ENCODE results near the gene RNF144B.
A peak's percentile ranks its signal among the peaks of the same experiment; 100 is the strongest.

The RNF144B gene

GRCh38 chr6:18491308-18492045 lies 104.3 kb downstream of the RNF144B start:
- peaks cover under 1% of the 10 kb centered on the region for H3K4me1 Mint-ChIP-seq (ENCODE audit: low read depth)

GRCh38 chr6:18492972-18493371 lies 105.8 kb downstream of the RNF144B start:
- no peak overlapping the region for H3K27ac Mint-ChIP-seq
- H3K27me3 Mint-ChIP-seq = peaks cover 3% of the 10 kb centered on the region
- H3K4me3 Mint-ChIP-seq = no peak overlapping the region
- no peaks in the 10 kb centered on the region for H3K4me1 Mint-ChIP-seq (ENCODE audit: low read depth)
- no peaks in the 10 kb centered on the region for H3K9me3 Mint-ChIP-seq
- no peaks in the 10 kb centered on the region for H3K36me3 Mint-ChIP-seq (ENCODE audit: low read depth)

More at GRCh38 chr6:18491308-18492045, 104.3 kb downstream of the RNF144B start:
- Mint-ChIP-seq H3K27me3 (peaks cover 3% of the 10 kb centered on the region), H3K36me3 (ENCODE audit: low read depth) (no peaks in the 10 kb centered on the region), H3K27ac (no peak overlapping the region), H3K4me3 (no peak overlapping the region), H3K9me3 (no peaks in the 10 kb centered on the region)

GRCh38 chr6:18493382-18493891 lies 106.3 kb downstream of the RNF144B start:
- Mint-ChIP-seq H3K36me3 (ENCODE audit: low read depth) (no peaks in the 10 kb centered on the region), H3K27me3 (peaks cover 3% of the 10 kb centered on the region), H3K4me3 (no peak overlapping the region), H3K27ac (no peak overlapping the region), H3K4me1 (ENCODE audit: low read depth) (no peaks in the 10 kb centered on the region), H3K9me3 (no peaks in the 10 kb centered on the region)

GRCh38 chr6:18493925-18494324 lies 106.8 kb downstream of the RNF144B start:
- no peak overlapping the region for H3K27ac Mint-ChIP-seq
- H3K9me3 Mint-ChIP-seq = no peaks in the 10 kb centered on the region
- H3K4me3 Mint-ChIP-seq = no peak overlapping the region
- peaks cover 3% of the 10 kb centered on the region for H3K27me3 Mint-ChIP-seq
- no peaks in the 10 kb centered on the region for H3K36me3 Mint-ChIP-seq (ENCODE audit: low read depth)
- no peaks in the 10 kb centered on the region for H3K4me1 Mint-ChIP-seq (ENCODE audit: low read depth)

DNA sequence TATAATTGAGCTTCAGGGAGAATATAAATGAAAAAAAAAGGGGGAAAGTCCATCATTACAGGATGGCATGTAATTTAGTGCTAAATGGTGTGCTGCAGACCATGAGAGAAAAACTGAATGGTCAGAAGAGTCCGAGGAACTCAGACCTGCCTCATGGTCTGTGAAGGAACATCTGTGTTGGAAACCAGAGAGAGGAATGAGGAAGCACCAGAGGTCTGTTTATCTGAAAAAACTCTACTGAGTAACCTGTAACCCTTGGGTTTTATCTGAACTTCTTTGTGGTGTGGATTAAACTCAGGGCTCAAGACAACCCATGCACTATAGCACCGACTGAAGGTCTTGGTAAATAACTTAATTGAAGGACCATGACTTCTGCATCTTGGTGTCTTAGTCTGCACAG lies 108.1 kb downstream of the RNF144B start:
- Mint-ChIP-seq H3K27me3 (peaks cover 3% of the 10 kb centered on the region), H3K36me3 (ENCODE audit: low read depth) (no peaks in the 10 kb centered on the region), H3K4me1 (ENCODE audit: low read depth) (no peaks in the 10 kb centered on the region), H3K27ac (no peak overlapping the region), H3K4me3 (no peak overlapping the region), H3K9me3 (no peaks in the 10 kb centered on the region)

DNA sequence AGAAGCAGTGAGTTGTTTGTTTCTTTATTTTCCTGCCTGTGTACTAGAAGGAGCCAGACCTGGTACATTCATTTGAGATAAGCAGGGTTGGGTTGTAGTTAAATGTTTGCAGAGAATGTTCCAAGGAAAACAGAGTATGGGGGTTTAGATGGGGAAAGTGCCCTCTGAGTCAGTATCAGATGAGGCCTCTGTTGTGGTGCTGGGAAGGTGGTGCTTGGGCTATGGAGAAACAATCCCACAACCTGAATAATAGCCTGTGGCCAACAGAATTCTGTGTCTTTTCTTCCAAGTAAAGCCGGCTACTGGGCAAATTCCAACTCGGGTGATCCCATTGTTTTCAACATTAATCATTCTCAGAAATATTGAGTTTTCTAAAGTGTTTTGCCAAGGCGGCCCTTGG lies 109.3 kb downstream of the RNF144B start:
- peaks cover 2% of the 10 kb centered on the region for H3K4me1 Mint-ChIP-seq (ENCODE audit: low read depth)
- H3K4me3 Mint-ChIP-seq = no peak overlapping the region
- no peak overlapping the region for H3K27ac Mint-ChIP-seq
- H3K9me3 Mint-ChIP-seq = no peaks in the 10 kb centered on the region
- peaks cover 3% of the 10 kb centered on the region for H3K27me3 Mint-ChIP-seq
- no peaks in the 10 kb centered on the region for H3K36me3 Mint-ChIP-seq (ENCODE audit: low read depth)

DNA sequence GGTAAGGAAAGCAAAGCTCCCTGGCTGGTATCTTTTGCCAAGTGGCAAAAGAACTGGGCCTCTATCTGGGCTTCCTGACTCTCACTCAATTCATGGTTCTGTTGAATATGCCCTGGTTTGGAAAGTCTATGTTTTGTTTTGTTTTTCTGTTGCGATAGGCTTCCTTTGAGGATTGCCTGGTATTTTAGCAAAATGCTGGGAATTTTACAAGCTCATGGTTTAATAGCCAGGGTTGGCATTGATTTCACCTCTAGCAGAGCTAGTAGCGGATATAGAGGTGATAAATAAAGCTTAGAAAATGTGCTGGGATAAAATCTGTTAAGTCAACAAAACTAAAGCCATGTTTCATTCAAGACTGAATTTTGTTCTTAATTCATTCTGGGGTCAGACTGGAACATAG lies 109.9 kb downstream of the RNF144B start:
- no peak overlapping the region for H3K27ac Mint-ChIP-seq
- H3K4me1 Mint-ChIP-seq (ENCODE audit: low read depth) = peaks cover 7% of the 10 kb centered on the region
- H3K36me3 Mint-ChIP-seq (ENCODE audit: low read depth) = no peaks in the 10 kb centered on the region
- no peaks in the 10 kb centered on the region for H3K9me3 Mint-ChIP-seq
- H3K27me3 Mint-ChIP-seq = peaks cover 3% of the 10 kb centered on the region
- H3K4me3 Mint-ChIP-seq = no peak overlapping the region

- Mint-ChIP-seq H3K4me1 (ENCODE audit: low read depth) (peaks cover 8% of the 10 kb centered on the region), H3K4me3 (no peak overlapping the region), H3K27ac (no peak overlapping the region), H3K36me3 (ENCODE audit: low read depth) (no peaks in the 10 kb centered on the region), H3K27me3 (peaks cover 3% of the 10 kb centered on the region), H3K9me3 (no peaks in the 10 kb centered on the region)
Observed at GRCh38 chr6:18498408-18498807, 111.3 kb downstream of the RNF144B start.

- Mint-ChIP-seq H3K27me3 (no peaks in the 10 kb centered on the region), H3K9me3 (no peaks in the 10 kb centered on the region), H3K4me1 (ENCODE audit: low read depth) (peaks cover 8% of the 10 kb centered on the region), H3K36me3 (ENCODE audit: low read depth) (no peaks in the 10 kb centered on the region), H3K27ac (peak overlapping the region; percentile 68), H3K4me3 (peak overlapping the region; percentile 32)
Observed at GRCh38 chr6:18500921-18501662, 113.9 kb downstream of the RNF144B start.

GRCh38 chr6:18501663-18502013 lies 114.5 kb downstream of the RNF144B start:
- H3K9me3 Mint-ChIP-seq = no peaks in the 10 kb centered on the region
- H3K27me3 Mint-ChIP-seq = no peaks in the 10 kb centered on the region
- H3K36me3 Mint-ChIP-seq (ENCODE audit: low read depth) = no peaks in the 10 kb centered on the region
- H3K4me3 Mint-ChIP-seq = peak overlapping the region; percentile 32
- H3K27ac Mint-ChIP-seq = peak overlapping the region; percentile 68
- peaks cover 8% of the 10 kb centered on the region for H3K4me1 Mint-ChIP-seq (ENCODE audit: low read depth)

DNA sequence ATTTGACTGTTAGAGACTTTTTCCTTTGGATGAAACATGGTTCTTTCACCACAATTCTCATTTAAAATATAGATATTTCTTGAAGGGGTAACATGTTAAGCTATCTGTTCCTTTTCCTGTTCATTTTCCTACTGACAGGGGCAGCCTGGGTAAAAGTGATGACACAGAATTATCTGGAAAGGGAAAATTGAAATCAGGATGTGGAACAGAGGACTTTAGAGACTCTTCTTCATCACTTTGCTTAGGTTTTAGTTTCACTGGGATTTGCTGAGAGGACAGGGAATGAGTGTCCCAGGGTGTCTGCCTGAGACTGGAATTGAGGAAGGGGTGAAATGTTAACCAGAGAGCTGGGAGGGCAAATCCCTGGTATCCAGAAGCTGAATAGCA lies 116.0 kb downstream of the RNF144B start:
- H3K9me3 Mint-ChIP-seq = no peaks in the 10 kb centered on the region
- H3K27ac Mint-ChIP-seq = no peak overlapping the region
- H3K36me3 Mint-ChIP-seq (ENCODE audit: low read depth) = no peaks in the 10 kb centered on the region
- no peaks in the 10 kb centered on the region for H3K27me3 Mint-ChIP-seq
- H3K4me3 Mint-ChIP-seq = no peak overlapping the region
- peaks cover 8% of the 10 kb centered on the region for H3K4me1 Mint-ChIP-seq (ENCODE audit: low read depth)

- peaks cover 12% of the 10 kb centered on the region for H3K4me1 Mint-ChIP-seq (ENCODE audit: low read depth)
- H3K27ac Mint-ChIP-seq = no peak overlapping the region
- no peaks in the 10 kb centered on the region for H3K36me3 Mint-ChIP-seq (ENCODE audit: low read depth)
- no peak overlapping the region for H3K4me3 Mint-ChIP-seq
- H3K9me3 Mint-ChIP-seq = no peaks in the 10 kb centered on the region
- H3K27me3 Mint-ChIP-seq = no peaks in the 10 kb centered on the region
Observed at GRCh38 chr6:18503593-18504231, 116.6 kb downstream of the RNF144B start.

- no peak overlapping the region for H3K27ac Mint-ChIP-seq
- no peaks in the 10 kb centered on the region for H3K27me3 Mint-ChIP-seq
- H3K36me3 Mint-ChIP-seq (ENCODE audit: low read depth) = no peaks in the 10 kb centered on the region
- H3K9me3 Mint-ChIP-seq = no peaks in the 10 kb centered on the region
- peaks cover 13% of the 10 kb centered on the region for H3K4me1 Mint-ChIP-seq (ENCODE audit: low read depth)
- H3K4me3 Mint-ChIP-seq = no peak overlapping the region
Observed at GRCh38 chr6:18504232-18504596, 117.1 kb downstream of the RNF144B start.

DNA sequence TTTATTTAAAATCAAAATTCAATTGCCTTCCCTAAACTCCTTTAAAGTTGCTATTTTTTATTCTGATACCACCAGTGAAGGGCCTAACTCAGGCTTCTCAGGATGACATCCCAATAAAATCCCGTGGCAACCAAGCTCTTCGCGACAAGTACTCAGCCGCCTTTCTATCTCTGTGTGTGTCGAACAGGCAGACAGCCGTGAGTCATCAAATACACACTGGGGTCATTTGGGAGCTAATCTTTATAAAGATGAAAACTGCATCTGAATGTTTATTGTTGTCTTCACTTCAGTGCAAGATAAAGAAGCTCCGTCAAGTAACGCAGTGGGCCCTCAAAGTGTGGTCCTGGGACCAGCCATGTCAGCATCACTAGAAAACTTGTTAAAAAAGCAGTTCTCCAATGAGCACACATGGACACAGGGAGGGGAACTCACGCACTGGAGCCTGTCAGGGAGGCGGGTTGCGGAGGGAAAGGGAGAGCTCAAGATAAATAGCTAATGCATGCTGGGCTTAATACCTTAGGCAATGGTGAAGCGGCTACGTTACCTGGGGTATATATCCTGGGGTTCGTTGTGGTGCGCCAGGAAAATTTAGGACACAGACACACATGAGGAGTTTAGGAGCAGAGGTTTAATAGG lies 119.3 kb downstream of the RNF144B start:
- Mint-ChIP-seq H3K36me3 (ENCODE audit: low read depth) (no peaks in the 10 kb centered on the region), H3K27me3 (no peaks in the 10 kb centered on the region), H3K27ac (no peak overlapping the region), H3K9me3 (no peaks in the 10 kb centered on the region), H3K4me1 (ENCODE audit: low read depth) (peaks cover 27% of the 10 kb centered on the region), H3K4me3 (no peak overlapping the region)

DNA sequence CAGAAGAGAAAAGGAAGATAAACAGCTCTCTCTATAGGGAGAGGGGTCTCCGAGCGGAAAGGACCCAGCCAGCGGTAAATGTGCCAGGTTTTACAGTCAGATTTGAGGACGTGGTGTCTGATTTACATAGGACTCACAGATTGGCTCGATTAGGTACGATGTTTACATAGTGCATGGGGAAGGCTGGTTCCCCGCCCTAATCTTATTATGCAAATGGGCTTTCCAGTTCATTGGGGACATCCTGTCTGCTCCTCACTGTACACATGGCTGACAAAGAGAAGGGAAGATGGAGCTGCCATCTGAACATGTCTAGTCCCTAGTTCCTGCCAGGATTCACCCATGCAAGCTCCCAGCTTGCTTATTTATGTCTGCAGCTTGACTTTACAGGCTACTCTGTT lies 119.9 kb downstream of the RNF144B start:
- Mint-ChIP-seq H3K4me1 (ENCODE audit: low read depth) (peaks cover 24% of the 10 kb centered on the region), H3K27me3 (peaks cover 1% of the 10 kb centered on the region), H3K36me3 (ENCODE audit: low read depth) (no peaks in the 10 kb centered on the region), H3K27ac (no peak overlapping the region), H3K4me3 (no peak overlapping the region), H3K9me3 (no peaks in the 10 kb centered on the region)
